Heart left ventricle (tissue), 13 donors: ENCODE results near the gene BACH2.

ENCODE experiments used
- CTCF ChIP-seq, 12 donors: fragments of 200-600 bp; sonication (generic) in 4 of 12; IDR thresholded peaks; one replicate each; pipeline versions ENCODE4 v1.5.0 to v1.8.0; 2018 to 2022; ENCODE audit warnings: antibody characterized with exemption in 12 of 12, mild to moderate bottlenecking in 5 of 12
- POLR2A ChIP-seq, 2 donors: fragments of 450-650 bp; IDR thresholded peaks; one replicate each; pipeline ENCODE4 v1.6.1; 2017; ENCODE audit warnings: antibody characterized with exemption in 2 of 2, mild to moderate bottlenecking in 2 of 2, moderate library complexity in 2 of 2
- donor health status: ischemic (EF 13 %, LVEDD 7.1; RV severe dilation, severe dysfunction).
- donor health status: DM: no; HTN: yes; CAD: no.
- donor health status: DM: no; HTN: no; CAD: no.
- donor health status: ischemic (EF 25% LVEDD 6.9; RV normal size, moderate dysfunction).
- donor health status: ischemic (EF 25% LVEDD 5.7; RV mildly dilated, moderate dysfunction).
- donor health status: ischemic (EF 35%, LVEDD 5.7; RV mildly dilated, moderate dysfunction).
- donor health status: nonischemic (EF 11% LVEDD 7.7; RV severe dilation, severe dysfunction).
- donor health status: DM: yes; HTN: yes; CAD: no.
- donor health status: PGD.
- donor health status: ischemic (EF 29% LVEDD 5.4; RV normal size, mild dysfunction).
- donor health status: nonischemic (EF 23%, LVEDD 6.1; RV moderate dilation, normal function).

- TF ChIP-seq CTCF (IDR thresholded peaks at IDR 0.05) (no peak), POLR2A (IDR thresholded peaks at IDR 0.05) (no peak)
These were observed 203.0 kb downstream of the BACH2 start for GRCh38 chr6:90093558-90094073.
